ENCODE measurements around the gene SARDH.
A peak's percentile ranks its signal among the peaks of the same experiment; 100 is the strongest.

Gene SARDH

DNA sequence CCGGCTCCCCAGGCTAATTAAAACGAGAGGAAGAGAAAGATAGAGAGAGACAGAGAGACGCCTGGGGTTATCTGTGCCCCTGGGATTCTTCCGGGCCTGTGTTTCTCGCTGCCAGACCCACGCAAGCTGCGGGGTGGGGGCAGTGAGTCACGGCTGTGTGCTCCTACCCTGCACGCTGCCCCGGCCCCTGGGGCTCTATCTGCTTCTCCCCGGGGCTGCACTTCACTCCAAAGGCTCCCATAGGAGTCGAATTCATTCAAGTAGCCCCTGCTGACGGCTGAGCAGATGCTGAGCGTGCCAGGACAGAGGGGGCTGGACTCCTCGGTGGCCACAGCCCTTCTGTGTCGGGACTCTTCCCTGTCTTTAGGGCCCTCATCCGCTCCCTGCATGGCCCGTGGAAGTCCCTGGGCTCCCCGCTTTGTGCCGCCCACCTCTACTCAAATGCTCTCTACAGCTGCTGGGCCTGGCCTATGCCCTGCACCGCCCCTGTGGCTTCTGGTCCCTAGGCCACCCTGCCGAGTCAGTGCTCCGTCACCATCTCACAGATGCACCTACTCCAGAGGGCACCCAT, 22.8 kb downstream of the SARDH start:
- DNase-seq: no peak

DNA sequence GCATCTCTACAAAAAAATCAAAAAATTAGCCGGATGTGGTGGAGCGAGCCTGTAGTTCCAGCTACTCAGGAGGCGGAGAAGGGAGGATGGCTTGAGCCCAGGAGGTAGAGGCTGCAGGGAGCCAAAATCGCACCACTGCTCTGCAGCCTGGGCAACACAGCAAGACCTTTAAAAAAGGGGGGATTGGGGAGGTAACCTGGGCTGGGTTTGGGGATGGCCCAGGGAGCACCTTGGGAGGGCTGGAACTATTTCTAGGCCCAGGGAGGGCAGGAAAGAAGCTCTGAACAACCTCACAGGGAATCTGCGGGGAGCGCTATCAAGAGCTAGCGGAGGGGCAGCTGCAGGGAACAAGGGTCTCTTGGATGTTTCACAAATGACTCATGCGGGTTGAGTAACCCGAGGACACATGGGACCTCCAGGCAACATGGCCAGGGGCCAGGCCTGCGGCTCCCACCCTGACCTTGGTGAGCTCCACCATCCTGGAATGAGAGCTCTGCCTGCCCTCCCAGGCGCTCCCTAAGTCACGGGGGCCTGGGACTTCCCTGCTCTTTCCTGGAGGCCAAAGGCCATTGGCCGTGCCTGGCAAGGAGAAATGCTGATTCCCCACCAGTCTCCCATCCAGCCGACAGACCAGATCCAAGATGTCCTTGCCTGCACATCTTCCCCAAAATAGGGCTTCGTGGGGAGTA, 23.4 kb downstream of the SARDH start:
- DNase-seq: no peak

DNA sequence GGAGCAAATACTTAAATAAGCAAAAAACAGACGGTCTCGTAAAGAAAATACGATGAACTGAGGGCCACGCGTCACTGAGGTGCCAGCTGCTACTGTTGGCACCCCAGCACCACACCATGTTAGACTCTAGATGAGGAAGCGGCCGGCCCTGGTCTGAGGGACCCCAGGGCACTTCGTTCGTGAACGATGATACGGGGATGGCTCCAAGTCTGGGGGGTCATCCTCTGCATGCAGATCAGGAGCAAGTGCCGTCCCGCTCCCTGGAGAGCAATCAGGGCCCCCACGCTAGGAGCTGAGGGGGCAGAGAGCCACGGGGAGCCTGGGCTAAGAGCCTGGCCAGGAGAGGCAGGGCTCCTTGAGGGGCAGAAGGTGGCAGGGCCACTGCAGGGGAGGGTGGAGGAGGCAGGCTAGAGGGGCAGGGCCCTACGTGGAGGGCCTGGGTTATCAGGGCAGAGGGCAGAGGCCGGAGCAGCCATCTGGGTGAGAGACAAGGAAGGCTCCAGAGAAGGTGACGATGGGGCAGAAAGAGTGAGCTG, 24.1 kb downstream of the SARDH start:
- no peak for DNase-seq

DNA sequence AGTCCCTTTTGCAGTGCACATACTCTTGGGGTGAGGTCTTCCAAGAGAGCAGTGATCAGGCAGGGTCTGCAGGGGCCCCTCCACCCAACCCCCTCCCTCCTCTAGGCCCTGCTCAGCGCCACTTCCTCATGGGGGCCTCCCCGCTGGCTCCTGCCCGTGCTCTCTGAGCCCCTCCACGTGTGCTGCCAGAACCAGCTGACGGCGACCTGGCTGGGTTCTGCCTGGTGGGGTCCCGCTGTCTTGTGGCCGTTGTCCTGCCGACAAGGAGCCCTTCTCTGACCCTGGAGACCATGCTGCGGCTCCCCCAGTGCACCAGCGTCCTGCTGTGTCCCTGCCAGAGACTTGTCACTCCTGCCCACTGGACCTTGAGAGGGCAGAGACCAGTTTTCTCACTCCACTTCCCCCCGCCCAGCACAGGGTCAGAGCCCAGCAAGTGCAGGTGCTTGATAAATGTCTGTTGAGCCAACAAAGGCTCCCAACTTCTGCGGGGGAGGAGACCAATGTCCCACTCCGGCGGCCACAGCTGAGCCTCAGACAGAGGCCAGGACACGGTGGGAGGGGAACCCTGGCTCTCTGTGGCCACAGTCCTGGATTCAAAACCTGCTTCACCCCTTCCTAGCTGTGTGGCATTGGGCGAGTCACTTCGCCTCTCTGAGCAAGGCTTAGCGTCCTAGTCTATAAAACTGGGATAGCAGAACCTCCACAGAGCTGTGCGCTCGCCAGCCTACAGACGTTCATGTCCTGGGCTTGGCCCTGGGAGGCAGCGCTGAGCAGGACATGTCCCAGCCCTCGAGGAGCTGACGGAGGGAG, 24.8 kb downstream of the SARDH start:
- DNase-seq: no peak

DNA sequence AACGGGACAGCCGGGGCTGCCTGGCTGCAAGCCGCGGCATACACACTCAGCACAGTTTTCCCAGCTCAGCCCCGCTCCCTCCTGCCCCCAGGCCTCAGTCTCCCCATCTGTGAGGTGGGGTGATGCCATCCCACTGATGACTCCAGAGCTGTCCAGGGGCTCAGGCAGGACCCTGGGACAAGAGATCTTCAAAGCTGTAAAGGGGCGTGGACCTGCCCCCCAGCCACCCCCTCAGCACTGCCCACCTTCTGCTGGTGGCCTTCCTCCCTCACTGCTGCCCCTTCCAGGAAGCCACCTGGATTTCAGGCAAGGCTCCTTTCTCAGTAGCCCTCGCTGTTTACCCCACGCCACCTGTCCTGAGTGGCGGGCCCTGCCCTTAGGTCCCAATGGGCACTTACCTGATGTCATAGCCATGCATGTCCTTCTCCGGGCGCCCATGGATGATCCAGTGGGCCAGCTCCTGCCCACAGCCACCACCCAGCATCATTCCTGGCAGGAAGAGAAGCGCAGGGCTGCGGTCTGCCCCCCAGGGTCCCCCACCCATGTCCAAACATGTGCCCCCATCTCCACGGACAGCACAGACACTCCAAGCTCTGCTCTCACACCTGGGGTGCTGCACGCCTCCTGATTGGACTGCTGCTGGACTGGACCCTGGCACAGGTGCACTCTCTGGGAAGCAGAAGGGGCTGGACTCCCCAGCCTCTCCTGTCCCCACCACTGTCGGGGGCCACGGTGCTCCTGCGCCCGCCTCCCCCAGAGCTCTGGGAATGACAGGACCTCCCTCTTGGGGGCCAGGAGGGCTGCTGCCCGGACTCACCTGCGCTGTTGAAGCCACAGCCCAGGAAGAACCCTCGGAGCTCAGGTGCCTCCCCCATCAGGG, 25.7 kb downstream of the SARDH start:
- no peak for DNase-seq

DNA sequence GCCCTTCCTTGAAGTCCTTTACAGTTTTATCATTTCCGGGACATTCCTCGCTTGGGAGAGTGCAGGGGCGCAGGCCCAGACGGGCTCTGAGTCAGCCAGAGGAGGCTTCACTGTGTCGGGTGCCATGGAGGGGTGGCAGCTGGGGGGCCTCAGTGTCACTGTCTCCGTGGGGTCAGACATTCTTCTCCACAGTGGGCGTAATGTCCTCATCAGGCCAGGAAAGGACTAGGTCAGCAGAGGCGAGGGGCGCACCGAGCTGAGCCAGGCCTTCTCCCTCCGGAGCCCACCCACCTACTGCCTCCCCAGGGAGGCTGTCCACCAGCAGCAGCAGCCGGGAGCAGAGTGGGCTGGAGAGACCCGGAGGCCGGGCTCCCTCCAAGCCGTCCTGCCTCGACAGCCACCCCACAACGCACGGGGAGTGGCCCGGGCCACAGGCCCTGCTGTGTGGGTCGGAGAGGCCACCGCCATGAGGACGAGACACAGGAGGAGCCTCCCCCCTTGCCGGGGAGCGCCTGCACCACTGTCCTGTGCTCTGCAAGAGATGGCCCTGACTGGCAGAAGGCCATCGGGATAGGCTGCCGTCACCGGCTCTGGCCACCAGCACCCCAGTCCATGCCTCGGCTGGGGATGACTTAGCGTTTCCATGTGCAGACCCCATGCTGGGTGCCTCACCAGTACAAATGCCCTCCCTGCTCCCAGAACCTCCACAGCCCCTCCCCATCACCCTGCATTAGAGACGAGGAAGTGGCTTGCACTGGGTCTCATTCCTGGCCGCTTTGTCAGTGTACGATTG, 26.5 kb downstream of the SARDH start:
- no peak for DNase-seq

DNA sequence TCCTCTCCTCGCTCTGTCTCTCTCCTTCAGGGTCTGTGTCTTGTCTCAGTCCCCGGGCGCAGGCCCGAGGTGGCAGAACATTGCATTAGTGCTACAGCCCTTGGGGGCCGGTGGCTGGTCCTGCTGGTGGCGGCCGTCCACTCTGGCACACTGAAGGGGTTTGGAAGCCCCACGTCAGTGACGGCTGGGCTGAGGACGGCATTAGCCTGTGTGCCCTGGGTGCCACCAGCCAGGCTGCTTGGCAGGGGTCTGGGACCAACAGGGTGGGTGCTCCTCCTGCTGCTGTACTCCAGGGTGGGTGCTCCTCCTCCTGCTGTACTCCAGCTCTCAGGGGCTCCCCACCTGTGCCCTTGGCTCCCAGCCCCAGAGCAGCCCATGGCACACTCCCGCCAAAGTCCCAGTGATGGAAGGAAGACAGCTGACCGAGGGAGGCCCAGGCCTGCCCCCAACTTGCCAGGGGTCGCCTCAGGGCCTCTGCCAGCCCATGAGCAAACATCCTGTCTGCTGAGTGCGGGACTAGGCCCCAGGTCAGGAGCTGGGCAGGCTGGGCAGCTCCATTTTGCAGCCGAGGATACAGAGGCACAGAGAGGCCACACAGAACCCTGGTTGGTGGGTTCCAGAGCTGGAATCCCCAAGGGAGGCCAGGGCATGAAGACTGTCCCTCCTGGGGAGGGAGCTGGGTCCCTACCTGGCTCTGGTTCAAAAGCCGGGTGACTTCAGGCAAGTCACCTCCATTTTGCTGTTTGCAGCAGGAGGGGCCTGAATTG, 27.3 kb downstream of the SARDH start:
- no peak for DNase-seq

DNA sequence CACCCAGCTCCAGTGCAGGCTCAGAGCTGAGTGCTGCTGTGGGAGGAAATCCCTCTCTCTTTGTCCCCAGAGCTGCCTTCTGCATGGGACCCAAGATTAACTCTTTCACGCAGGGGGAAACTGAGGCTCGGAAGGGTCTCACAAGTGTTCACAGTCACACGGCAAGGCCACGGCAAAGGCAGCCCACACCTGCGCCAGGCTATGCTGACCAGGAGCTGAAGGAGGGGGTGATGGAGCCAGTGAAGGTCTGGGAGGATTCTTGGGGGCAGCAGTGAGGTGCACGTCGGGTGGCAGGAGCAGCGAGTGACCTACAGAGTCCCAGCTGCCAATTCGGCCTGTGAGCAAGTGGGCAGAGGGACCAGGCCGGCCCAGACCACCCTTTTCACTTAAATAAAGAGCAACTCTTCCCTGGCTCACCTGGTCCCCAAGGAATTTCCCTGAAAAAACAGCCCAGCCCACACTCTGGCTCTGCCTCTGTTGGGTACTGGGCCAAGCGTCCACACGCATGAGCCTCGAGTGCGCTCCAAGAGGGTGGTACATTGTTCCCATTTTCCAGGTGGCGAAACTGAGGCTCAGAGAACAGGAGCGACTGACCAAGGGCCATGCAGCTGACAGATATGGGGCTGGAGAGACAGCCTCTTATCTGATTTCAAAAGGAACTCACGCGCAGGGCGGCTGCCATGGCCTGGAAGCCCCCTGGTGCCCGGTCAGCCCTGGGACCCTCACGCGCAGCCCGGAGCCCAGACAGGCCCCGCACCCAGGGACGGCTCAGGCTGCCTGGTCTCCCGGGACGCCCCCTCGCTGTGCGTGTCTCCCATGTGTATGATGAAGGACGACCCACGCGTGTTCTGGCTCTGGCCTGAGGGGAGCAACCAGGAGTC, 28.2 kb downstream of the SARDH start:
- DNase-seq: no peak

DNA sequence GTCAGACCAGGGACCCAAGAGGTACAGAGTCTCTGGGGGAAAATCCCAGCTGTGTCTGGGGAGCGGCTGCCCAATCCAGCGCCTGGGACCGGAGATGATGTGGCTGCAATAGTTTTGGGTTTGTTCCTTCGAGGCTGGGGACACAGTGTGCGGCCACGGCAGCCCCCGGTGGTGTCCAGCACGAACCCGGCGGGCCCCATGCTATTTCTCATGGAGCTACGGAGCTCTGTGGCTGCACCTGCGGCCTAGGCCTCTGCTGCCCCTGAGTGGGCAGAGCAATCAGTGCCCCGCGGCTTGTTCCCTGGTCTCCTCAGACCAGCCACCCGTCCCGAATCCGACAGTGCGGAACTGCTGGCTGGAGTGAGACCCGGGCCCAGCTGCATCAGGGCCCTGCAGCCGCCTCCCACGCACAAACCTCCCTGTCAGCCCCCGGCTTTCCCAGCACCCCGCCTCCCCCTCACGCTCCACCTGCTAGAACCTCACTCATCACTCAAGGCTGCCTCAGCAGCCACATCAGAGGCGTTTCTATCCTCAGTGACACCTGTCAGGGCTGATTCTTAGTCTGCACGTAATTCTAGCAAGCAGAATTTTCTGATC, 29.0 kb downstream of the SARDH start:
- DNase-seq: peak in 13 of 56 donors; percentile 9 to 60 (median 33)

DNA sequence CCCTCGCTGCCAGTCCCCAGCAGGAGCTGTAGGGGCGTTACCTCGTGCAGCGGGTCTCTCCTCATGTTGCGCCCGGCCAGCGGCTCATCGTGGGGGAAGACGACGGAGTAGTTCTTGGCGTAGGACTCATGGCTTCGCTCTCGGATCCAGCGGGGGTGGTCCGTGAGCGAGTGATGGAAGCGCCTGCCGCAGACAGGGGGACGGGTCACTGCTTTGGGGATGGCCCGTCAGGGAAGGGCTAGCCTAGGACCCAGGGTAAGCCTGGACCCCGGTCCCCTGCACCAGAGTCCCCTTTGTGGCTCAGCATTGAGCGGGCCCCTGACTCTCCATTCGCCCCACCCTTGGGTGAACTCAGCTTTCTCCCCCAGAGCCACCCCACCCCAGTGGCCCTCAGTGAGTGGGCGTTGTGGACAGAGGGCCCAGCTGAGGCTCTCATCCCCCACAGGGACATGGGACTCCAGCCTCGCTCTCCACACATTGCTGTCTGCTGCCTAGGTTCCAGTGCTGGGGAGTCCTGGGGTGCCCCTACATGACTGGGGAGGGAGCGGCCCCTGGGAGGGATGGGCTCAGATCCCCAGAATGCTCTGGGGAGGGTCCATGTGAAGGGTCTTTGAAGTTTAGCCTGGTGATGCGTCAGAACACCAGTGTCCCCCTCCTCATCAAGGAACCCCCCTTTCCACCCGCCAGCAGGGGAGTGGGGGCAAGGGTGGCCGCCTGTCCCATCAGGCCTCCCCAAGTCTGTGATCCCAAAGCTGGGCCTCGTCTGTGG, 29.7 kb downstream of the SARDH start:
- no peak for DNase-seq

DNA sequence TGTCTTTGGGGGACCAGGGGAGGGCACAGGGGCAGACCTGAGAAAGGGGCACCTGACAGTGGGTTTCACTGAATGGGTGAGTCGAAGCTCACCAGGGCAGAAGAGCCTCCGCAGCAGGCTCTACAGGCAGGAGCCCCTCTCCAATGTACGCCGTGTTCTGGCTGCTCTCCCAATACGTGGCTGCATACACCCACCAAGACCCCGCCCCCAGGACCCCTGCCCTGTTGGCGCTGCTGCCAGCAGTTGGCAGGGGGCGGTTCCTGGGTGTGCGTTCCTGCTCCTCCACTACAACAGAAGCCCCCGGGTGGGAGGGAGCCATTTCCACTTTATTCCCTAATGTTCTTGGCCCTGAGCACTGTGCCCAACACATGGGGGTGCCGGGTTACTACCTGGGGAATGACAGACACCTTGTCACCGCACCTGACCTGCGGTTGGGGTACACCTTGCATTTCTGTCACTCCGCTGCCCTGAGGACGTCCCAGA, 30.3 kb downstream of the SARDH start:
- no peak for DNase-seq

DNA sequence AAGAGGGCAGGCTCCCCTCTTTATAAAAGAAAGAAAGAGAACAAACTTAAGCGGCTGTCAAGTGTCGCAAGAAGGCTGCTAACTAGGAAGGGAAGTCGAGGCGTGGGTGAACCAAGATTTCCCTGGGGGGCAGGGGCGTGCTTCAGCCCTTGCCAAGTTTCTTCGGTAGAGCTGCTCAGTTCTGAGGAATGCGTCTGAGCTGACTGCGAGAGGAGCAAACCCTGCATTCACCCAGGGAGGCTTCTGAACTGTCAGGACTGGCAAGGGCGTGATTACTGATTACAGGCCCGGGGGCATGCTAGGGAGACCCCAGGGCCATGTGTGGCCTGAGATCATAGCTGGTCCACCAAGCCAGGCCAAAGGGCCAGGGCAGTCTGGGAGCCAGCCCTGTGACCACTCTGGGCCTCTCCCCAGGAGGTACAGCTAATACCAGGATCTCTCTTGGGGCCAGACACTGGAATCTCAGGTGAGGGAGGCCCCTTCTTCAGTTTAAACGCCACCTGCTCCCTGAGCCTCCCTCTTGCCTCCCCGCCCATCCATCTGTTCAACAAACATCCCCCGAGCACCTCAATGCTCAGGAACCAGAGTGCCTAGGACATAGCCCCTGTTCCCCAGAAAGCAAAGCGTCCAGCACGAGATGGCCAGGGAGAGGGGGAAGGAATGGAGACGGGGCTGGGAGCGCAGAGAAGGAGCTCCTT, 30.9 kb downstream of the SARDH start:
- peak in 29 of 56 donors; percentile 15 to 80 (median 43) for DNase-seq

DNA sequence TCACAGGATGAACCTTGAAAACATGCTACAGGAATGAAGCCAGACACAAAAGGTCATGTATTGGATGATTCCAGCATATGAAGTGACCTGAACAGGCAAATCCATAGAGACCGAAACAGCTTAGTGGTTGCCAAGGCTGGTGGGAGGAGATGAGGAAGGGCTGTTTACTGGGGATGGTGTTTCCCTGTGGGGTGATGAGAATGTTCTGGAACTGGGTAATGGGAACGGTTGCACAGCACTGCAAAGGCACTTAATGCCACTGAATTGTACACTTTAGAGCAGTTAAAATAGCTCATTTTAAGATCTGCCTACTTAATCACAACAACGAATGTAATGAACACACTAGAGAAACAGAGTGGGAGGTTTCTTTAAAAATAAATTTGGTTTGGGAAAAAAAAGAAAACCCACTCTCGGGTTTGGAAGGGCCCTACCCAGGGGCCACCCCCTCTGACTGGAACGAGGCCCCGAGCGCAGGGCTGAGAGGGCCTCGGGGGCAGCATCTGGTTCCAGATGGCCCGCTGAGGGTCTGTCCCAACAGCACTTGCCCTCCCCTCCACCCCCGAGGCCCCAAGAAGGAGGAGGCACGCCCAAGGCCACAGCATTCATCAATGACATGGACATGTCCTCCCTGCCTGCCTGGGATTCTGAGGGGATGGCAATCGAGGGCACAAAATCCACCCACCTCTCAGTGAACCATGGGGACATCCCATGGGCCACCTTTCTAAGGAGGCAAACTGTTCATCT, 31.7 kb downstream of the SARDH start:
- DNase-seq: peak in 4 of 56 donors; percentile 12 to 50 (median 22)

DNA sequence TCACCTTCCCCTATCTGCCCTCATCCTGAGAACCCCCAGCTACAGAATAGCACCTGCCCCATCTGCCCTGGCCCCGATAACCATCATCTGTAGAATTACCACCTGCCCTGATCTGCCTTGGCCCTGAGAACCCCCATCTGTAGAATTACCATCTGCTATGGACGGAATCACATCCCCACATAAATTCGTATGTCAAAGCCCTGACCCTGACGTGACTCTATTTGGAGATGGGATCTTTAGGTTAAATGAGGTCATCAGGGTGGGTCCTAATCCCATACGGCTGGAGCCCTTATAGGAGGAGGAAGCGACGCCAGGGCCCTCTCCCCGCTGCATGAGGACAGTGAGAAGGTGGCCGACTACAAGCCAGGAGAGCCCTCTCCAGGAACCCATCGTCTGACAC, 32.6 kb downstream of the SARDH start:
- no peak for DNase-seq

DNA sequence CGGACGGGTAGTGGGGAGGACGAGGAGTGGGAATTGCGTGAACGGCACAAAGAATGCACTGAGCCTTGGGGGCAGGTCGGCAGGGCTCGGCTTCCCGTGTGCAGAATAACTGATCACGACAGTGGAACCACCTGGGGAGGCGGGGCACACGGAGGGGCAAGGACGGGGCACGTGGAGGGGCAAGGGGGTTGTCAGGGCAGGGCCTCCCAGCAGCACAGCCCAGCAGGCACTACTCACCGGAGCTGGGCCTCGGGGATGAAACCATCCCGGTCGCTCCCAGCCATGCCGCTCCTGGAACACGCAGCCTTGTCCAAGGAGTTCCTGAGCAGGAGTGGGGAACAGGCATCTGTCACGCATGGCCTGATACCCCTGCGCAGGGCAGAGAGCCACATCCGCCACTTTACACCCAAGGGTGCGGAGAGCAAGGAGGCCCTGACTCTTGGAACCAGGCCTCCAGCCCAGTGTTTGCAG, 33.4 kb downstream of the SARDH start:
- no peak for DNase-seq
